Left lobe of liver (tissue), 2 donors: ENCODE measurements around the gene PML. TPM values are rescaled to one million over a fixed set of nuclear protein-coding genes. Genes with fewer than 3 reads are reported as not detected.
"Not testable (repeated sequence)": the region's sequence is repeated elsewhere in the genome, so short reads cannot be mapped to it uniquely, and the experiment has no call there.

ENCODE experiments used
- ATAC-seq: fragments of 200-7000 bp; cut with Tn5 transposase; one replicate; pipeline ENCODE4 v1.9.1; 2020; ENCODE audit warnings: mild to moderate bottlenecking, moderate library complexity
- DNase-seq: peaks from one replicate; pipeline ENCODE4 v3.0.0-alpha.2; 2020; ENCODE audit warnings: low spot score
- total RNA-seq: library from RNA; stranded (reverse); gene quantifications from one replicate; pipeline ENCODE4 v1.2.1, GENCODE V29; 2021
- donor health status: DM: no; HTN: no; CAD: no; lungs with moderate emphysema.
- donor health status: DM: no; HTN: yes; CAD: no.

The PML gene
- total RNA-seq, 1 donor from 2014 or later: 15.5 TPM

- ATAC-seq: peak; percentile 66
- DNase-seq: not testable (repeated sequence)
Measured at GRCh38 chr15:74096753-74097474, 102.4 kb downstream of the PML start.

Other genes starting within 250 kb of the PML start
- 1.4 TPM for gene INSYN1, start 241.4 kb upstream of the PML start, total RNA-seq
- not detected for gene TBC1D21, start 121.2 kb upstream of the PML start, total RNA-seq
- gene LOXL1, start 68.3 kb upstream of the PML start, total RNA-seq: 0.75 TPM
- gene STOML1, start 2.4 kb upstream of the PML start, total RNA-seq: 8.1 TPM
- gene GOLGA6A, start 87.8 kb downstream of the PML start, total RNA-seq: 1.6 TPM
- 0.30 TPM for gene ISLR2, start 135.9 kb downstream of the PML start, total RNA-seq
- 2.3 TPM for gene ISLR, start 179.0 kb downstream of the PML start, total RNA-seq
- not detected for gene STRA6, start 208.1 kb downstream of the PML start, total RNA-seq
- not detected for gene CCDC33, start 241.6 kb downstream of the PML start, total RNA-seq